Vagina (tissue), 2 donors: ENCODE data around the gene RHOT2.

Source experiments
- POLR2A ChIP-seq, 2 donors: fragments of 450-650 bp; IDR thresholded peaks; one replicate each; pipeline ENCODE4 v1.6.1; 2017; ENCODE audit warnings: antibody characterized with exemption in 2 of 2, mild to moderate bottlenecking in 2 of 2, moderate library complexity in 2 of 2
- POLR2AphosphoS5 ChIP-seq, 2 donors: sonication (generic); formaldehyde crosslinking; IDR thresholded peaks; one replicate each; pipeline ENCODE4 v1.9.0; 2017; ENCODE audit warnings: antibody characterized with exemption in 2 of 2, mild to moderate bottlenecking in 2 of 2, low read depth in 1 of 2; ENCODE audit not compliant: insufficient read depth in 1 of 2
- TF ChIP-seq, protein P1 (sequence below), 3 experiments: fragments of 450-650 bp in 2 of 3; fragments of 200-600 bp in 1 of 3; sonication (generic) in 1 of 3; IDR thresholded peaks; one replicate each; pipeline ENCODE4 v1.5.1; 2017 to 2019; ENCODE audit warnings: antibody characterized with exemption in 3 of 3, mild to moderate bottlenecking in 2 of 3, moderate library complexity in 2 of 3

DNA sequence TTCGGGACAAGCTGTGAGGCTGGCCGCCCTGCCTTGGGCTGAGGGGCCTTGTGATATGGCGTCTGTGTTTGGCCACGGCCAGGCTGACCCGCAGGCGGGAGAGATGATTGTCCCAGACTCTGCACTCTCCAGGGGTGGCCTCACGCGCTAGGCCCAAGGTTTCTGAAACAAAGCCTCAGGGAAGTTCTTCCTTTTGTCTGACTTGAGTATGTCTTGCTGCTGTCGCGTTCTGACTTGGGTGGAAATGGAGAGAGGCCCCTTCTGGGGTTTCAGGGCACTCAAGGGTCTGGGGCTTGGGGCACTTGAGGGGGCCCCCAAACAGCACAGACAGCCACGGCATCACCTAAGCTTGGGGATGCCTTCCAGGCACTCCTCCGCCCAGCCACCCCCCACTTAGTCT, 43.2 kb downstream of the RHOT2 start:
- TF ChIP-seq, protein P1, sequence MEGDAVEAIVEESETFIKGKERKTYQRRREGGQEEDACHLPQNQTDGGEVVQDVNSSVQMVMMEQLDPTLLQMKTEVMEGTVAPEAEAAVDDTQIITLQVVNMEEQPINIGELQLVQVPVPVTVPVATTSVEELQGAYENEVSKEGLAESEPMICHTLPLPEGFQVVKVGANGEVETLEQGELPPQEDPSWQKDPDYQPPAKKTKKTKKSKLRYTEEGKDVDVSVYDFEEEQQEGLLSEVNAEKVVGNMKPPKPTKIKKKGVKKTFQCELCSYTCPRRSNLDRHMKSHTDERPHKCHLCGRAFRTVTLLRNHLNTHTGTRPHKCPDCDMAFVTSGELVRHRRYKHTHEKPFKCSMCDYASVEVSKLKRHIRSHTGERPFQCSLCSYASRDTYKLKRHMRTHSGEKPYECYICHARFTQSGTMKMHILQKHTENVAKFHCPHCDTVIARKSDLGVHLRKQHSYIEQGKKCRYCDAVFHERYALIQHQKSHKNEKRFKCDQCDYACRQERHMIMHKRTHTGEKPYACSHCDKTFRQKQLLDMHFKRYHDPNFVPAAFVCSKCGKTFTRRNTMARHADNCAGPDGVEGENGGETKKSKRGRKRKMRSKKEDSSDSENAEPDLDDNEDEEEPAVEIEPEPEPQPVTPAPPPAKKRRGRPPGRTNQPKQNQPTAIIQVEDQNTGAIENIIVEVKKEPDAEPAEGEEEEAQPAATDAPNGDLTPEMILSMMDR (IDR thresholded peaks at IDR 0.05), result no peak
- TF ChIP-seq POLR2A (IDR thresholded peaks at IDR 0.05) (no peak), POLR2AphosphoS5 (IDR thresholded peaks at IDR 0.05; ENCODE audit: insufficient read depth in 1 of 2, low read depth in 1 of 2) (no peak)
